Measurements from ENCODE around the gene ABCA13.

DNA sequence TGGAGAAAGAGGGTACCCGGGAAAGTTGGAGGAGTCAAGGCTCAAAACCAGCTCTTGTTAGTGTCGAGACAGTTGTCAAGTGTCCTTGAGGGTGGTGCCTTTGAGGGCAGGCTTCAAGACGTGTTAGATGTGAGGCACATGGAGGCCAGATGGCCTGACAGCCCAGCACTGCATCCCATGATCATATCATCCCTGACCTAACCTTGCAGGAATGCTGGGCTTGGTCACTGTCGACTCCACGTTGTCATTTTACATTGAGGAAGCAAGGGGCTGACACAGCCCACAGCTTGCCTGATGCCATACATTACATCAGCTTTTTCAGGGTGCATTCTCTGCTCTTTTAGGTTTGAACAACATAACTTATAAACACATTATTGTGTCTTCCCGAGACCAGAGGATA is 114.1 kb downstream of the ABCA13 start:
- TF ChIP-seq, protein P1, sequence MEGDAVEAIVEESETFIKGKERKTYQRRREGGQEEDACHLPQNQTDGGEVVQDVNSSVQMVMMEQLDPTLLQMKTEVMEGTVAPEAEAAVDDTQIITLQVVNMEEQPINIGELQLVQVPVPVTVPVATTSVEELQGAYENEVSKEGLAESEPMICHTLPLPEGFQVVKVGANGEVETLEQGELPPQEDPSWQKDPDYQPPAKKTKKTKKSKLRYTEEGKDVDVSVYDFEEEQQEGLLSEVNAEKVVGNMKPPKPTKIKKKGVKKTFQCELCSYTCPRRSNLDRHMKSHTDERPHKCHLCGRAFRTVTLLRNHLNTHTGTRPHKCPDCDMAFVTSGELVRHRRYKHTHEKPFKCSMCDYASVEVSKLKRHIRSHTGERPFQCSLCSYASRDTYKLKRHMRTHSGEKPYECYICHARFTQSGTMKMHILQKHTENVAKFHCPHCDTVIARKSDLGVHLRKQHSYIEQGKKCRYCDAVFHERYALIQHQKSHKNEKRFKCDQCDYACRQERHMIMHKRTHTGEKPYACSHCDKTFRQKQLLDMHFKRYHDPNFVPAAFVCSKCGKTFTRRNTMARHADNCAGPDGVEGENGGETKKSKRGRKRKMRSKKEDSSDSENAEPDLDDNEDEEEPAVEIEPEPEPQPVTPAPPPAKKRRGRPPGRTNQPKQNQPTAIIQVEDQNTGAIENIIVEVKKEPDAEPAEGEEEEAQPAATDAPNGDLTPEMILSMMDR (conservative IDR thresholded peaks at IDR 0.05), result no peak
- TF ChIP-seq EZH2 (IDR thresholded peaks at IDR 0.05; ENCODE audit: low read depth), result no peak

All from PC-9 (cell line).